GM19025 (cell line): Measurements from ENCODE around the gene FAM184A.
A peak's percentile ranks its signal among the peaks of the same experiment; 100 is the strongest.
"Not testable (repeated sequence)": the region's sequence is repeated elsewhere in the genome, so short reads cannot be mapped to it uniquely, and the experiment has no call there.

Experiments
- ATAC-seq: cut with Tn5 transposase; IDR thresholded peaks from one replicate; pipeline ENCODE4 v1.9.1; 2021; ENCODE audit warnings: mild to moderate bottlenecking, low read depth, moderate library complexity; ENCODE audit not compliant: unreplicated experiment

FAM184A gene

DNA sequence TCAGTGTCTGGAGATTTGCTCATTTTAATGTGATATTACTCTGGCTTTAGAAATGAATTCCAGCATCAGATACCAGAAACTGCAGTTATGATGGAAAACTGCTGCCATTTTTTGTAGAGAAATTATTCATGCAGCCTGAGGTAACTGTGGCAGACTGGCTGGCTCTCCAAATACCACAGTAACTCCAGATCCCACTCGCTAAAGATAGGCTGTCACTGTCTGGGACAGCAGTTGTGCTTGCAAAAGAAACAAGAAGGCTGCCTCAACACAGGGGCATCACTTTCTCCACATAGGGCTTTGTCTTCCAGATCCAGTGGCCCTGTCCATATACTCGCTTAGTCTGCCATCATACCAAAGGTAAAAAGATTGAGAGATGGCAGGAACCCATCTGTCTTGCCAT lies 52.7 kb downstream of the FAM184A start:
- ATAC-seq: no peak

DNA sequence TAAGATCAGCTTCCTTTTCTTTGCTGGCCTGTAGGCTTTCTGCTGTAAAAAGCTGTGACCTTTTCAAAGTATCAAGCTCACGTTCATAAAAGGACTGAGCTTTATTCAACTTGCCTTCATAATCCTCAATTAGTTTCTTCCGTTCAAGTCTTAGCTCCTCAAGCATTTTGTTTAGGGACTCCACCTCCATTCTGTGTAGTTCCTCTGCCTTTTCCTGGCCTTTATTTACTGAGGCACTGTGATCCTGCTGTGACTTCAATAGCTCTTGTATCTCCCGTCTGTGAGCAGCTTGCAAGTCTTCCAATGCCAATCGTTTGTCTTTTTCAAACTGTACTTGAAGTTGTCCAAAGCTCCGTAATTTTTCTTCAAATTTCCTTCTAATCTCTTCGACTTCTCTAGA lies 54.4 kb downstream of the FAM184A start:
- no peak for ATAC-seq

GRCh38 chr6:119022796-119023195 lies 55.7 kb downstream of the FAM184A start:
- ATAC-seq: no peak

GRCh38 chr6:119020597-119021561 lies 57.6 kb downstream of the FAM184A start:
- ATAC-seq: no peak

GRCh38 chr6:119015165-119015564 lies 63.3 kb downstream of the FAM184A start:
- not testable (repeated sequence) for ATAC-seq

DNA sequence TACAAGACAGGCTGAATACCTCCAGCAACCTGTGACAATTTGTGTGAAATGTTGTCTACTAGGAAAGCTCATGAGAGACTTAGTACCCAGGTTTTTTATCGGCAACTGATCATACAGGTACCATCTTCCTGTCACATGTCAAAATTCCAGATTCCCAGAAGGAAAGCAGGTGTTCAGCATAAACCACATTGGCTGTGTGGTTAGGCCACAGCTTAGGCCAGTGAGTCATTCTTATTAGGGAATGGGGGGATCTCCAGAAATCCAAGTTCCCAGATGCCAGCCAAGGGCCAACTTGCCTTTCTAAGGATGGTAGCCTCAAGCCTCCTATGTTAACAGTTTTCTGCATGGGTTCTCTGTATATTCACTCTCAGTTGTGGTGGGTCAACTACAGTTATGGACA lies 65.9 kb downstream of the FAM184A start:
- no peak for ATAC-seq

DNA sequence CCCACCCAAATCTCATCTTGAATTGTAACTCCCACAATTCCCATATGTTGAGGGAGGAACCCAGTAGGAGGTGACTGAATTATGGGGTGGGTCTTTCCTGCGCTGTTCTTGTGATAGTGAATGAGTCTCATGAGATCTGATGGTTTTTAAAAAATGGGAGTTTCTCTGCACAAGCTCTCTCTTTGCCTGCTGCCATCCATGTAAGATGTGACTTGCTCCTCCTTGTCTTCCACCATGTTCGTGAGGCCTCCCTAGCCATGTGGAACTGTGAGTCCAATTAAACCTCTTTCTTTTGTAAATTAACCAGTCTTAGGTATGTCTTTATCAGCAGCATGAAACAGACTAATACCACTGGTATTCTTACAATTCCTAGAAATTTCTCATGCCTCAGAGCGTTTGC lies 69.2 kb downstream of the FAM184A start:
- not testable (repeated sequence) for ATAC-seq

- ATAC-seq: no peak
These were observed 71.5 kb downstream of the FAM184A start for GRCh38 chr6:119006974-119007373.

- ATAC-seq: no peak
These were observed 76.4 kb downstream of the FAM184A start for GRCh38 chr6:119002069-119002468.

GRCh38 chr6:118999494-119000040 lies 78.9 kb downstream of the FAM184A start:
- no peak for ATAC-seq

DNA sequence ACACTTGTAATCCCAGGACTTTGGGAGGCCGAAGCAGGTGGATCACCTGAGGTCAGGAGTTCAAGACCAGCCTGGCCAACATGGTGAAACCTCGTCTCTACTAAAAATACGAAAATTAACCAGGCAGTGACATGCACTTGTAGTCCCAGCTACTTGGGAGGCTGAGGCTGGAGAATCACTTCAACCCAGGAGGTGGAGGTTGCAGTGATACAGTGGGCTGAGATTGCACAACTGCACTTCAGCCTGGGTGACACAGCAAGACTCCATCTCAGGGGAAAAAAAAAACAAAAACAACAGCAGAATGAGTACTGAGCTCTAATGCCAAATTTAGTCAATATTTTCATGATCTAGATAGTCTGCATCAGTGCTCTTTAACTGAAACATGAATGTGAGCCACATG lies 81.0 kb downstream of the FAM184A start:
- ATAC-seq: not testable (repeated sequence)

- no peak for ATAC-seq
These were observed 82.1 kb downstream of the FAM184A start for GRCh38 chr6:118996289-118996820.

- no peak for ATAC-seq
These were observed 84.6 kb downstream of the FAM184A start for GRCh38 chr6:118993803-118994251.

GRCh38 chr6:118993358-118993757 lies 85.1 kb downstream of the FAM184A start:
- no peak for ATAC-seq

DNA sequence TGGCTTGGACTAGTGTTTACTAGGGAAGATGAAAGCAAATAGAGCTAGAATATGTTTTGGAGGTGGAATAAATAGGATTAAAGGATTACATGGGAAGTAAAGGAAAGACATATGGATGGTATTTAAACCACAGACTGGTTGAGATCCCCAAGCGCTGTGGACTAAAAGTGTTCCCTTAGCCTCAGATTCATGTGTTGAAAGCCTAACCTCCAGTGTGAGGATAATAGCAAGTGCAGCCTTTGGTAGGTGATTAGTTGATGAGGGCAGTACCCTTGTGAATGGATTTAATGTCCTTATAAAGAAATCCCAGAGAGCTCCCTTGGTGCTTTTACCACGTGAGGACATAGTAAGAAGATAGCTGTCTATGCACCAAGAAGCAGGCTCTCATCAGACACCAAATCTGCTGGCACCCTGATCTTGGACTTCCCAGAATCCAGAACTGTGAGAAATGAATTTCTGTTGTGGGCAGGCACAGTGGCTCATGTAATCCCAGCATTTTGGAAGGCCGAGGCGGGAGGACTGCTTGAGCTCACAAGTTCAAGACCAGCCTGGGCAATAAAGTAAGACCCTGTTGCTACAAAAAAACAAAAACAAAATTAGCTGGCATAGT lies 86.2 kb downstream of the FAM184A start:
- no peak for ATAC-seq

DNA sequence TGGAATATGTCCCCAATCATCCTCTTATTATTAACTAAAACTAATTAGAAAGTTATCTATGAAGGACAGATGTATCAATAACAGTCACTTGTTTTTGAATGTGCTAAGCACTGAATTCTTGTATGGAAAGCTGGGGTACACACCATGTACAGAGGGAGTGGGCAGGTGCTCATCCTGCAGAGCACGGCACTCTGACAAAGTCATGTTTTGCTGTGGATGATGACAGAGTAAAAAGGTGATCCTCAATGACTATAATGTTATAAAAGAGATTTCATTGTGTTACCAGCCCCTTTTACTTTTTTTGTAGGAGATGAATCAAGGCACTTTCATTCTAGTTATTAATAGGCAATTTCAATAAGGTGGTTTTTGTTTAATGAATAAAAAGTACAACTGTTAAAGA lies 92.2 kb downstream of the FAM184A start:
- no peak for ATAC-seq

DNA sequence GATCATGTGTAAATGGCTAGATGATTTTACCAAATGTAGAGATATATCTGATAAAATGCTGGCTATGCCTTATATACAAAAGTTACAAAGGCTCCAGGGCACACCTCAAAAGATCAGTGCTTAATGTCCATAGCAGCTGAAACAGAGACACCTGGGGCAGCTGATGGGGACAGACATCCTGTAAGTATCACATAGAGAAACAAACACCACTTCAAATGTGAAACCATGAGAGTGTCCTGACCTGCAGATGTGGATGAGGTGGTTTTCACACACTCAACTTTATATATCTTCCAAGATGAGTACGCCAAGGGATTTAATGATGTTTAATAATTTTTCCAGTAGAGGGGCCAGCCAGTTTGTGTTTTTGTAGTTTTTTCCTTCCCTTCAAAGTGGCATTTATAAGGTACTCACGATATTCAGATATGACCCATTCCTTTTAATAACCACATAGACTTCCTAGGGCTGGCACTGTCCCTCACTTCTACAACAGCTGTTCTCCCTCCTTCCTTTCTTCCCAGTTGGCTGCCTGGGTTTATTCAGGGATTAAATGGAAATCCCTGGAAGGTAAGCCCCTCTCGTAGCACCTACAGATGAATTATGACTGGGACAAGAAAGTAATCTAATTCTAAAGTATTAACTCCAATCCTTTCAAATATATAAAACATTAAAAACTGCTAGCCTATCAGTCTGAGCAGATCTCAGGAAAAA lies 93.2 kb downstream of the FAM184A start:
- ATAC-seq: no peak

DNA sequence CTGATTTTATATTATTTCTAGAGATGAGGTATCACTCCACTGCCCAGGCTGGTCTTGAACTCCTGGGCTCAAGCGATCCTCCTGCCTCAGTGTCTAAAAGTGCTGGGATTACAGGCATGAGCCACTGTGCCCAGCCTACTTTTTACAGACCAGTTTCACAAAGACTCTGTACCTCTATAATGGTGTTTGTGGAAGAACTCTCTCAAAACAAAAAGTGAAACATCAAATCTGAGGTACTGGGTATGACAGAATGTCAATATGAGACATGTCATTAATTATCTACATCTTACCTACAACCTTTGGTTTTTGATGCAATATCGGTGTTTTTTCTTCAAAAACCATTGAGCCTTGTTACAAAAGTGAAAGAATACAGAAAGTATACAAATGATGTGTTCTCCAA lies 94.1 kb downstream of the FAM184A start:
- peak; percentile 57 for ATAC-seq

- no peak for ATAC-seq
These were observed 95.9 kb downstream of the FAM184A start for GRCh38 chr6:118982575-118982911.

GRCh38 chr6:118981884-118982574 lies 96.4 kb downstream of the FAM184A start:
- ATAC-seq: no peak
